DMS53 treated with DMSO at 0.1 percent for 48 hours (cell line): Measurements from ENCODE around the gene SMO.
A peak's percentile ranks its signal among the peaks of the same experiment; 100 is the strongest.

ENCODE experiments used
- DNase-seq: peaks from one replicate; lab custom pipeline; 2025; ENCODE audit not compliant: unreplicated experiment; lab: John Stamatoyannopoulos, UW

The SMO gene

DNA sequence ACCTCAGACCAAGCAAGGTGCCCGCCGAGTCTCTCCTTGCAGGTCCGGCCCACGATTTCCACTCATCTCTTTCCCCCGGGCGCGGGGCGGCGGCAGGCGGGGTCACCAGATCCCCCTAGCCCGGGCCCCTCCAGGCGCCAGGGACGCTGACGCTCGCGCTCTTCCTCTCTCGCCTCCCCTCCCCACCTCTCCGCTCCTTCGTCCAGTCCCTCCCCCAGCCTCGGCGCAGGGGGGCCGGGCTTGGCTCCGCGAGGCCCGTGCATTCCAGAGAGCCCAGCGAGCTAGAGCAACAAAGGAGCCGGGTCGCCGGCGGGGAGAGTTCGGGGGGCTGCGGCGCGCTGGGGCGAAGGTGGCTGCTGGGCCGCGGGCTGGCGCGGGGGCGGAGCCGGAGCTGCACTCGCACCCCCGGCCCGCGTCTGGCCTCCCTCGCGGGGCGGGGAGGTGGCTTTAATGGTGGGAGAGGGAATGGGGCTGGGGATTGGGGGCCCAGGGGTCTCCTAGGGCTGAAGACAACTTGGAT, at the start of gene SMO:
TSS of gene SMO (plus strand) at position 262 of the 520 bp plus-strand sequence. CDS start 519 bp downstream, outside the sequence.
- no peak for DNase-seq

DNA sequence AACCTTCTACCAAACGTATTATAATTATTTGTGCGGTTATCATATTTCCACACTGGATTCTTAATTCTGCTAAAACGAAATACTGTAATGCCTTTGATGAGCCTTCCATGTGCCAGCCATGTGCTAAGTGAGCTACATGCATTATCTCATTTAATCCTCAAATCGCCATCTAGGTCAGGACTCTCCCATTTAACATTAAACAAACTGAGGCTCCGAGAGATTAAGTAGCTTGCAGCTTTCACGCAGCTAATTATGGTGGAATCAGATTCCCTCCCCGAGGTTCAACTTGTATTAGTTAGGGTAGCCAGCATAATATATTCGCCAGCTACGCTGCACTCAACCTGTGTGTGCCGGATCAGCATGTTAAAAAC, 44.7 kb upstream of the SMO start:
- DNase-seq: no peak

DNA sequence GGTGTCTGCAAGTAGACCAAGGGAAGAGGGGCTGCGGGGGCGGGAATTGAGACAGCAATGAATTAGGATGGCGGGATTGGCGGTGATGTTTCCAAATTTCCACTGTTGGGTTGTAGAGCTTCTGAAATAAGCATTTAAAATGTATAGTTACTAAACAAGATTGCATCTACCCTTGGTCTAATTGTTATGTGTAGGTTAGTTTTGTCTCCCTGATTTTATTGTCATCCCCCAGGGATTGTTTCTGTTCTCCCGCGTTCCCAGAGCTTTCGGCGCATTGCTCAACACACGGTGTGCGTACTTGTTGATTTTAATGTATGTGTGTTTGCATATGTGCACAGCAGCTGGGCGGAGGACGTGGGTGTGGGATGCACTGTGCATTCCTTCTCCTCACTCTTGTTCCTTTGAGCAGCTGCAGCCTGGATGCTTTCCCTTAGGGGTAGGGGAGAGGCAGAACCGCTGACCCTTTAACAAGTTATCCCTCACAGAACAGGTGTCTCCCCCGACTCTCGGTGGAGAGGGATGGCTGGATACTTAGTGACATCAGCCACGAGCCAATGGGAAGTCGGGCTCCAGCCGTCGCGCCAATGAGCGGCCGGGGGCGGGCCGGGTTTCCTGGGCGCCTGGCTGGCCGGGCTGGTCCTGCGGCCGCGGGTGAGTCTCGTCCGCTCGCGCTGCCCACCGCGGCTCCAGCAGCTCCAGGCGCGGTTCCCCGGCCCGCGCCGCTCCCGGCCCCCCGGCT, 44.2 kb upstream of the SMO start, which contains the start of gene TSPAN33:
TSS of gene TSPAN33 (plus strand) at position 613 of the 739 bp plus-strand sequence. CDS start 274 bp downstream, outside the sequence.
- peak; percentile 77 for DNase-seq

DNA sequence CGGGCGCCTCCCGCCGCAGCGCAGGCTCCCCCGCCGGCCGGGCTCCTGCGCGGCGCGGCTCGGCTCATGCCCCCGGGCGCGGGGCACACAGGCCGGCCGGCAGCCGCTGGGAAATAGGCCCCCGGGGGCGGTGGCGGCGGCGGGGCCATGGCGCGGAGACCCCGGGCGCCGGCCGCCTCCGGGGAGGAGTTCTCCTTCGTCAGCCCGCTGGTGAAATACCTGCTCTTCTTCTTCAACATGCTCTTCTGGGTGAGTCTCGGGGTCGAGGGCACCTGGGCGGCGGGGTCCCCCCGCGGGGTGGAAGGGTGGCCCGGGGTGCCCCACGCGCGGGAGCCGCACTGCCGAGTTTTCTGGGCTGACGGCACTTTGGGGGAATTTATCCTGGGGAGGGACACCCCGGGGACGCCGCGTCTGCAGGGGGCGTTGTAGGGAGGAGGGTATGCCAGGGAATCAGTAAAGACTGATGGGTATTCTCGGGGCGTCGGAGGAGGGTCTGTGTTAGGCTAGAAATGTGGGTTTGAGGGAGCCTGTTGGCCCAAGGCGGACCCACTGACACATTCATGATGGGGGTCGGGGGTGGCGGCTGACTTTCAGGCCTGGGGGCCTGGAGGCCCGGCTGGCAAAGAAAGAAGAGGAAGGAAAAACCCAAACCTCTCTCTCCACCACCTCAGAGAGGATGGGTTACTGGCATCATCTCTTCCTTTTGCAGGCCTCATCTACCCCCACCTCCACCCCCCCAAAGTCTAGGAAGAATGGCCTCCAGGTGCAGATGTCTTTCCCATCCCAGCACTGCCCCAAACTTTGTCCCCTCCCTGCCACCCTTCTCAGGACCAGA, 43.4 kb upstream of the SMO start:
- DNase-seq: no peak

DNA sequence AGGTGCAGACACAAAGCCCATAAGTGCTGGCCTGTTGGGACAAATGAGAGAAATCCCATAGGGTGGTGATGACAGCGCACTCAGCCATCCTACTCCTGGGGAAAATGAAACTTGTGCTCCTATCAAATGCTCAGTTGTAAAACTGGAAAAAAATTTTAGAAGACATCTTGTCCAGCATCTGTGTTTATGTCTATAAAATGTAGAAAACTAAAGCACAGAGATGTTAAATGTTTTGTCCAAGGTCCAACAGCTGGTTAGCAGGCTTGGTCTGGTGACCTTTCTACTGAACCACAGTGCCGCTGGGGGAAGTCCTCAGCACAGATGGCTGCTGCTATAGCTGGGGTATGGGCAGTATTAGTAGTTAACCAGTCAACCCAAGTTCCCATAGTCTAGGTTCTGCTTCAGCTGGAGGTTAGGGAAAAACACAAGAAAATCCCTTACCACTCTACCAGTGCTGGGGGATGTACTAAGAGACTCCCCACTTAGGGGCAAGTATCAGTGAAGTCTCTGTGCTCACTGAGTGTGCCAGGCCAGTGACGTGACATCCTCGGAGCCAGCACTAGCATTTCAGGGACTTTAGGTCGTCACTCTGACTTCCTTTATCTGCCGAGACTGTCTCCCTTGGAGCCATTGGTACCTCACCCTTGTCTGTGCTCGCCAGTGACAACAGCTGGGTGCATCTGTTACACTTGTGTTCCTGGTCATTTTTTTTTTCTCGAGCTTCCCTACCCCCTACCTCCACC, 42.0 kb upstream of the SMO start:
- DNase-seq: no peak

DNA sequence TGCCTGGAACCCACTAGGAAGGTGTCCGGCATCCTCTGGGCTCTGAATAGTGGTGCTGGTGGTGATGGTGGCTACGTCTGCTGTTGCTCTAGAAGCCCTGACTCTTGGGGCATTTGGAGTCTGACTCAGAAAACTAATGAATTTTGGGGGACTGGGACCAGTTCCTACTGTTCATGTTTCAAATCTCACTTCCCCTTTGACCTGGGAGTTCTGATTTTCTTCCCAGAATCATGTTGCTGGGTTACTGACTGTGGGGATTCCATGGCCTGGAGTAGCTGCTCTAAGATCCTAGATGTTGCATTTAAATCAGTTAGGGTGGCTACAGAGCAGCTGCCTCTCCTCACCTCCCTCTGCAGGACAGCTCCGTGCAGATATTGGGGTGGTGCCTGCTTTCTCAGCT, 40.7 kb upstream of the SMO start:
- no peak for DNase-seq

DNA sequence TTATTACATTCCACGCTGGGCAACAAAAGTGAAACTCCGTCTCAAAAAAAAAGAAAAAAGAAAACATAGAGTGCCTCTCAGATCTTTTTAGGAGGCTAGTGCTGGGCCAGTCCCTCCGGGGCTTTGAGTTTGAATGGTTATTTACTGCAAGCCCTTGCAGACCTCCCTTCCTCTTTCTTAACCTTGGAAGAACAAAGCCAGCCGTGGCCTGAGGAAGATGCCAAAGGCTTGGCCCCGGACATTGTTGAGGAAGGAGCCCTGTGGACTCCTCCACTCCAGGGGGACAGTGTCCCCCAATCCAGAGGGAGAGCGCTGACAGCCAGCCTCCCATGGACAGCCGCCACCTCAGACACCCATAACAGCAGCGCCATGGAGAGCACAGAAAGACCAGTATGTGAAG, 38.9 kb upstream of the SMO start:
- no peak for DNase-seq

DNA sequence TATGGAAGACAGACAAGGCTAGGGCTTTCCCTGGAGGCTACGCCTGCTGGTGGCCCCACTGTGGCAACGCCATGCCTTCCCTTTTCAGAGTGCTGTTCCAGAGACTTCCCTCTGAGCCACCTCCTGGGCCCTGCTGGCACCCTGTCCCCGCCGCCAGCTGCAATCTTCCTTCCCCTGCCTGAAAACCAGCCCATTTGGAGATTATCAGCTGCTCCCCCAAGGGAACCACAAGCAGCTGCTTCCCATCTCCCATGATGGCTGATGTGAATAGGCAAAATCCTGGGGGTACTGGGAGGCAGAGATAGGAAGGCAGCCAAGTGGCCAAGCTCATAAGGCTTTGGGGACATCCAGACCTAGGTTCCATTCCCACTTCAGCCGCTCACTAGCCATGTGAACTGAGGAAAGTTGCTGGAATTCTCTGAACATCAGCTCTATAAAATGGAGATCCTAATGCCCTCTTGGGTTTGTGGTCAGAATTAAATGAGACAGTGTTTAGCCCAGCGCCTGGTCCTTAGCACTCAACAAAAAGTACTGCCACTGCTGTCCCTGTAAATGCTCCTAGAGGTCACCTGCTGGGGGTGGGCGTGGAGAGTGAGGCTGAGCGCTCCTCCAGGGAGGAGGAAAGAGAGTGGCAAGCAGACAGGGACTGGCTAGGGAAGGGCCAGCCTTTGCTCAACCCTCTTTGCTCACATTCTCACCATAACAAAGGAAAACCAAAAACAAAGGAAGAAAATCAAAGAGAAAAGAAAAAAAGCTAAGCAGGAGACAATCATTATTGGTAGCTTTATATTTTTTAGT, 38.0 kb upstream of the SMO start:
- no peak for DNase-seq

DNA sequence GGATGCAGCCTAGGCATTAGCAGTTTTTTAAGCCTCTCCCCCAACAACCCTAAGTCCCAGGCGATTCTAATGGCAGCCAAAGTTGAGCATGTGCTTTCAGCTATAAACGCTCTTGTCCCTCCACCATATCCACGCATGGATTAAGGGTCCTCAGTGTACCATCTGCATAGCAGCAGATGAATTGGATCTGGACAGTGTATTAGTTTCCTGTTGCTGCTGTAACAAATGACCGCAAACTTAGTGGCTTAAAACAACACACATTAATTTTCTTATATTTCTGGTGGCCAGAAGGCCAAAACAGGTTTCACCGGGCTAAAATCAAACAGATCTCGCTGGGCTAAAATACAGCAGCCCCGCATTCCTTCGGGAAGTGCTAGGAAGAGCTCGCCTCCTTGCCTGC, 30.8 kb upstream of the SMO start:
- DNase-seq: no peak

DNA sequence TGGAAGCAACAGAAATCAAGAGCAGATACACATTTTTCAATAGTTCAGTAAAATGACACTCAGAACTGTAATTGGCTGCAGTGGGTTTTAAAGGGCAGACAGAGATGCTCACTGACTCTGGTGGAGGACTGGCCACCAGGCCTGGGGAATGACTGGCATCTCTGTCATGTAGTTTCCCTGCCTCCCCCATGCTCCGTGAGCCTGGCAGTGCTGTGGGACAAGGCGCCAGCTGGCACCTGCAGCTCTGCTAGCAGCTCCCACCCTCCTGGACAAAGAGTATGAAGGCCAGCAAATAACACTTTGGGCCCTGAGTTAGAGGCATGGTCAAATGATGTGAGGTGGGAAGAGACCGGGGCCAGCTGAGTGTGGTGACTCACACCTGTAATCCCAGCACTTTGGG, 28.9 kb upstream of the SMO start:
- DNase-seq: no peak

DNA sequence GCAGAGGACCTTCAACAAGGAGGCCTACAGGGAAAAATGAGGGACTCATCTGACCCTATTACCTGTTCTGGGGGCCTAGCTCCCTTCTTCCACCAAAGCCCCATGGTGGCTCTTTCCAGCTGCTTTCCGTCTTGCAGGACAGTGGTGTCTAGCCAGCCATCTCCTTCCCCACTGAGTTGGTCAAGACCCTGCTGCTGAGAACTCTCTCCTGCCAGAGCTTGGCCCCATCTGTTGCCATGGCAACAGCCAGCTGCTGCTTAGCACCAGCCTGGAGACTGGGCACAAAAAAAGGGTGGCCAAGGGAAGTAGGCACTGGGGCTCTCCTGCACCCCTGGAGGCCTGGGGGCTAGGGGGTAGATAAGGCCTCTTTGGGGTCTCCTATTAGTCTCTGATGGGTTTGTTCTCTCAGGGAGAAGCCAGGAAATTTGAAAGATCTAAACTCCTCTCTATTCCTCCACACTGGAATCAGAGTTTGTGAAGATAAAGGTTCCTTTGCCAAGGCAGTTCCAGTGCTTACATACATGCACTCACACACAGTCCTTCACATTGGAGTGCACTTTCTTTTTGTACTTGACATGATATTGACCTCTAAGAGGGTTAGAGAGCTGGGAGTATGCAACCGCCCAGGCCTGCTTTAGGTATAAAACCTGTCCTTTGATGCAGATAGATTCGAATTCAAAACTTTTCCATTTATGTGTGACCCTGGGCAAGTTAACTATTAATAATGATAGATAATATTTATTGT, 28.1 kb upstream of the SMO start:
- no peak for DNase-seq

DNA sequence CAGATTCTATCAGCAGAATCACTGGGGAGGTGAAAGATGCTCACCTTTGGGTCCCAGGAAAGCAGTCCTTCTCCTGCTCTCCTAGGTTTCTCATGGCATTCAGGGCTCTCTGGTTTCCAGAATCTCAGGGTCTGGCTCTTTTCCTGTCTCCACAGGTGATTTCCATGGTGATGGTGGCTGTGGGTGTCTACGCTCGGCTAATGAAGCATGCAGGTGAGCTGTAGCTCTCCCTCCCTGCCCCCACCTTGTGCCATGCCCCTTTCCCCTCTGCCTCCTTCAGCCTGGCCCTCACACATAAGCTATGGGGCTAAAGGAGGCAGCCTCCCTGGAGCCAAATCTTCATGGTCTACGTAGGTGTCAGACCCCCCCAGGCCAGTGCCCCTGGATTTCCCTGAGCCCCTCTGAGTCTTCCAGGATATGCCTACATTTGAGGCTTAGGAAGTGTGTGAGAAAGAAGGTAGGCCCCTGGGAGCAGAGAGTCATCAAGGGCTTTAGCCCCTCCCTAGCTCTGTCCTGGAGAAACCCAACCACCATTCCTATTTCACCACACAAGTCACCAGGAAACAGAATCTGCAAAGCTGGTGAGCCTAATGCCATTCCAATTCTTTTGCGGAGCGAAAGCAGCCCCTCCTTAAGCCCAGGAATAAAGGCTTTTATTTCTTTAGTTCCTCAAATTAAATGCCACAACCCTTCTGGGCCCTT, 26.8 kb upstream of the SMO start:
- DNase-seq: no peak

DNA sequence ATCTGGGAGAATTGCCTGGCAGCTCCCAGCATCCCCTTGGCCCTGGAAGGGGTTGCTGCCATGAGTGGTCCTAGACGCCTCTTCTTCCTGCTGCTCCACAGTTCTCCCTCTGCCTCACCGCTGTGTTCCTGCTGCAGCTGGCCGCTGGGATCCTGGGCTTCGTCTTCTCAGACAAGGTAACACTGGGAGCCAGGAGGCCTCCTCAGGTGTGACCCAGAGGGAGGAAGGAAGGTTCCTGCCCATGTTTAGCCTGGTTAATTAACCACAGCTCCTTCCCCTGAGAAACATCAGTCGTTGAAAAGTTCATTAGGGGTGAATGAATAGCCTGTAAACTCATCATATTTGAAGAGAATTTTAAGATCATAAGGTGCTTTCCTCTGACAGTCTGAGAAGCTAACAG, 25.7 kb upstream of the SMO start:
- no peak for DNase-seq

DNA sequence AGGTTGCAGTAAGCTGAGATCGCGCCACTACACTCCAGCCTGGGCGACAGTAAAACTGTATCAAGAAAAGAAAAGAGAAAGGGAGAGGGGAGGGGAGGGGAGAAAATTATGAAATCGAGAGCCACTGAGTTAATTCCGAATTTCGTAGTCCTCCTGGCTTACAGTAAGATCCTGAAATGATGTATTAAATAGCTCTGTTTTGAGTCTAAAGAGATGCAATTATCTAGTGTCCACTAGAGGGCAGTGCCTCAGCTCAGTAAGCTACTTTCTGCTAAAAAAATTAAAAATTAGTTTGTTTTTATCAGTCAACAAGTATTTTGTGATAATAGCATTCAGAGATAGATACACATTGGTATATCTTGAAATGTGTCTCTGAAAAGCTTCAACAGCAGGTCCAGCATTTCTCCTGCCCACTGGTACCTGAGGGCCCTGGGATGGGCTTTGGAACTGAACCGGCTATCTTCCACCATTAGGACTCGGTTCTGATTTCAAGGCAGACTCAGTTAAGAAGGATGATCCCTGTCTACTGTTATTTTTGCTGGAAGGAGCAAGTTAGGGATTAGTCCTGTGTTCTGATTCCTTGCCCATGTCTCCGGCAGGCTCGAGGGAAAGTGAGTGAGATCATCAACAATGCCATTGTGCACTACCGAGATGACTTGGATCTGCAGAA, 24.4 kb upstream of the SMO start:
- DNase-seq: peak; percentile 60

DNA sequence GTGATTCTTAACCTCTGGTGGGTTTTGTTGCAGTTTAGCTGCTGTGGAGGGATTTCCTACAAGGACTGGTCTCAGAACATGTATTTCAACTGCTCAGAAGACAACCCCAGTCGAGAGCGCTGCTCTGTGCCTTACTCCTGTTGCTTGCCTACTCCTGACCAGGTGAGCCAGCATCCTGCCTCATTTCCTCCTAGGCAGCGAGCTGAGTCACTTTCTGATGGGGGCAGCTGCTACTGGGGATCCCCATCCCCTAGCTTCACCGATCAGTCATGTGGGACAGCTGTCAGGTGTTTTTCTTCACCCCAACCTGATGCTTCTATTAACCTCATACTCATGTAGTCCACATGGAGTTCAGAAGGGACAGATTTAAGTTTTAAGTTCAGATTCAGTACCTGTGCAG, 21.7 kb upstream of the SMO start:
- no peak for DNase-seq

DNA sequence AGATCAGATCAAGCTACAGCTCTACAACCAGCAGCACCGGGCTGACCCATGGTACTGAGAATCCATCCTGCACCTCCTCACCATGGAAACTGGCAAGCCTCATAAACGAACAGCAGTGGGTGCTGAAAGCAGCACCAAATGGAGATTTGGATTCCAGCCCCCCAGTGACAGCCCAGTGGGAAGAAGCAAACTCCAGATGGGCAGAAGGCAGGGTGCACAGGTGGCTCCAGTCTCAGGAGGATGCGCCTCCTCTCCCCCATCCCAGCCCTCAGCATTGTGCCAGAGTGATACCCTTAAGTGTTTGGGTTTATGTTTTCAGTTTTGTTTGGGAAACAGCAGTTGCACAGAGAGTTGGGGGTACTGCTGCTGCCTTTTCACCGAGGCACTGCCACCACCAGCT, 20.6 kb upstream of the SMO start:
- DNase-seq: no peak

DNA sequence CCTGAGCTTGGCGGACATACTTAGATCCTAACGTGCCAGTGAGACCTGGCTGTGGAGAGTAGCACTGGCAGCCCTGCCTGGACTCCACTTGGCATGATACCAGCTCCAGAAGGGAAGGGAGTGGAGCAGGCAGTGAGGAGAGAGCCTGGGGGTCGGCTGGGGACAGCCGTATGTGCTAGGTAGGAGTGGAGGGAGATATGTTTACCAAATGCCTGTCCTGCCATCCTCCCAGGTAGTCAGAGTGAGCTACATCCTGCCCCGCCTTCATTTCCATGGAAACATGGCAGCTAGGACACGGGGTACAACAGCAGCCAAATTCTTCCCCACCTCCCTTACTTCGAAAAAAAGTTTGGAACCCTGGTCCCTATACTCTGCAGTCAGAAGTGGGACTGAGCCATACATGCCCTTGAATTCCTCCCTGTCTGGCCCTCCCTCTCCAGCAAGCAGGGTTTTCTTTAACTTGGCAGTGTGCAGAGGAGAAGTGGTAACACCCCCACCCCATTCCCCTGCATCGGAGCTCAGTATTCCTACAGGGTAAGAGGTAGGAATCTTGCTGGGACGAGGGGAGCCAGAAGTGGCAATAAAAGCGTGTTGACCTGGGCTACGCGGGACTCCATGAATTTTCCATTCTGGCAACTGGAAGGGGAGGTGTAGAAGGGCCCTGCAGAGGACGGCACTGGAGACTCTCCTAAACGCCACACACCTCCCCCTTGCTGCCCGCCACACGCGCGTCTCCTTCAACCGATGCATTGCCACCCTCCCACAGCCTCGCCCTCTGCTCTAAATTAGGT, 20.0 kb upstream of the SMO start:
- no peak for DNase-seq

DNA sequence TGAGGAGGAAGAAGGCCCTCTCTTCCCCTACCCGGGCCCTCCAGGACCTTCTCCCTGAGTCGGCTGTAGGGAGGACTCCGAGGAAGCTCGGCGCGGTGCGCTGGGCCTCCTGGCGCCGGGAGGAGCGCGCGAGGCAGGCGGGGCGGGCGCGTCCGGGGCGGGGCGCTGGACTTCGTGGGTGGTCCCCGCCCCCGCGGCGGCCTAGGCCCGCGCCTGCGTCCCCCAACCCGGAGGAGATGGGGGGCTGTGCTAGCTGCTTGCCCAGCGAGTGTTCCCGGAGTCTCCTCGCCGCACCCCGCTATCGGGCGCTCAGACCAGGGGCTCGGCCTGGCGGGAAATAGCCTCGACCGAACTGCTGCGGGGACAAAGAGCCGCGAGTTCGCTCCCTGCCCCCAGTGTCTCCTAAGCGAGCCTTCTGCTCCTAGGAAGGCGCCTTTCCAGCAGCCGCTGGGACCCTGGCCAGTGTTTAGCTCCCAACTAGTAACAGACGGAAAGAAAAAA, 19.2 kb upstream of the SMO start:
- DNase-seq: no peak
